WERI-Rb-1 (cell line): ENCODE measurements around the gene SWT1.

Experiments
- DNase-seq: peaks from one replicate; pipeline ENCODE4 v3.0.0-alpha.2; 2020
- H3K27ac ChIP-seq: fragments of 250-450 bp; sonication (Bioruptor Pico); 2 replicates; pipeline ENCODE4 v1.5.1; 2020; ENCODE audit warnings: mild to moderate bottlenecking, moderate library complexity
- H3K27me3 ChIP-seq: fragments of 250-450 bp; sonication (Bioruptor Pico); 2 replicates; pipeline ENCODE4 v1.5.1; 2021; ENCODE audit warnings: mild to moderate bottlenecking, low read depth, moderate library complexity; ENCODE audit not compliant: insufficient read depth, severe bottlenecking
- H3K36me3 ChIP-seq: fragments of 250-450 bp; sonication (Bioruptor Pico); 2 replicates; pipeline ENCODE4 v1.5.1; 2020; ENCODE audit warnings: mild to moderate bottlenecking, moderate library complexity
- H3K4me3 ChIP-seq: 2 replicates; pipeline ENCODE4 v1.5.1; 2011; ENCODE audit warnings: low read depth, mild to moderate bottlenecking, control low read depth, low read length
- H3K9me3 ChIP-seq: fragments of 250-450 bp; sonication (Bioruptor Pico); 2 replicates; pipeline ENCODE4 v1.5.1; 2021; ENCODE audit warnings: mild to moderate bottlenecking, moderate library complexity; ENCODE audit not compliant: severe bottlenecking
- TF ChIP-seq, protein P1 (sequence below): IDR thresholded peaks from 2 replicates; pipeline ENCODE4 v1.5.1; 2011; ENCODE audit warnings: low read depth, mild to moderate bottlenecking, control low read depth, inconsistent platforms, low read length

SWT1 gene

DNA sequence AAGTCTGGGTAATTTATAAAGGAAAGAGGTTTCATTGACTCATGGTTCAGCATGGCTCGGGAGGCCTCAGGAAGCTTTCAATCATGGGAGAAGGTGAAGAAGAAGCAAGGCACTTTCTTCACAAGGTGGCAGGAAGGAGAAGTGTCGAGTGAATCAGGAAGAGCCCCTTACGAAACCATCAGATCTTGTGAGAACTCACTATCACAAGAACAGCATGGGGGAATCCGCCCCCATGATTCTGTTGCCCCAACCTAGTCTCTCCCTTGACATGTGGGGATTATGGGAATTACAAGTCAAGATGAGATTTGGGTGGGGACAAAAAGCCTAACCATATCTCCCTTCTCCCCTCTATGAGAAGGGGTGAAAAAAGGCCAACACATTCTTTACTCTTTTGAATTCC, 171.3 kb downstream of the SWT1 start:
- Histone ChIP-seq H3K4me3 (no peak overlapping the region), H3K27me3 (no peaks in the 10 kb centered on the region), H3K9me3 (no peaks in the 10 kb centered on the region), H3K36me3 (no peaks in the 10 kb centered on the region), H3K27ac (no peak overlapping the region)
- DNase-seq: no peak
- TF ChIP-seq, protein P1, sequence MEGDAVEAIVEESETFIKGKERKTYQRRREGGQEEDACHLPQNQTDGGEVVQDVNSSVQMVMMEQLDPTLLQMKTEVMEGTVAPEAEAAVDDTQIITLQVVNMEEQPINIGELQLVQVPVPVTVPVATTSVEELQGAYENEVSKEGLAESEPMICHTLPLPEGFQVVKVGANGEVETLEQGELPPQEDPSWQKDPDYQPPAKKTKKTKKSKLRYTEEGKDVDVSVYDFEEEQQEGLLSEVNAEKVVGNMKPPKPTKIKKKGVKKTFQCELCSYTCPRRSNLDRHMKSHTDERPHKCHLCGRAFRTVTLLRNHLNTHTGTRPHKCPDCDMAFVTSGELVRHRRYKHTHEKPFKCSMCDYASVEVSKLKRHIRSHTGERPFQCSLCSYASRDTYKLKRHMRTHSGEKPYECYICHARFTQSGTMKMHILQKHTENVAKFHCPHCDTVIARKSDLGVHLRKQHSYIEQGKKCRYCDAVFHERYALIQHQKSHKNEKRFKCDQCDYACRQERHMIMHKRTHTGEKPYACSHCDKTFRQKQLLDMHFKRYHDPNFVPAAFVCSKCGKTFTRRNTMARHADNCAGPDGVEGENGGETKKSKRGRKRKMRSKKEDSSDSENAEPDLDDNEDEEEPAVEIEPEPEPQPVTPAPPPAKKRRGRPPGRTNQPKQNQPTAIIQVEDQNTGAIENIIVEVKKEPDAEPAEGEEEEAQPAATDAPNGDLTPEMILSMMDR: no peak

DNA sequence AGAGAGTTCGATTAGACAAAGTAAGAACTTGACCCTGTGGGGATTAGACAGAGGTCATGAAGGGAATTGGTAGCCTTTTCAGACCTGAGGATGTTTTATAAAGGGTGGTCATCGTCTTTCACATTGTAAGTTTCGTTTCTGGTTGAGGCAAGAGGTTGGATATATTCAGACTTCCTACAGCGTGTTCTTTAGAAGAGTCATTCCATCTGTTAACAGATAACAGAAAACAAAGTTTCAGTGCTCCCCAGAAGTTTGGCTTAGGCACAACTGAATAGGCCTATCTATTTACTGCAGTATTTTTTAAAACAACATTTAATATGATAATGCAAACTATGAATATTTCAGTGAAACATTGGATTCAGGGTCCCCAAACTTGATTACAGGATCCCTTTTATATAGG, 177.2 kb downstream of the SWT1 start:
- TF ChIP-seq, protein P1: no peak
- H3K4me3 ChIP-seq: no peak overlapping the region
- H3K27me3 ChIP-seq: no peaks in the 10 kb centered on the region
- H3K9me3 ChIP-seq: no peaks in the 10 kb centered on the region
- DNase-seq: no peak
- H3K27ac ChIP-seq: no peak overlapping the region
- no peaks in the 10 kb centered on the region for H3K36me3 ChIP-seq

DNA sequence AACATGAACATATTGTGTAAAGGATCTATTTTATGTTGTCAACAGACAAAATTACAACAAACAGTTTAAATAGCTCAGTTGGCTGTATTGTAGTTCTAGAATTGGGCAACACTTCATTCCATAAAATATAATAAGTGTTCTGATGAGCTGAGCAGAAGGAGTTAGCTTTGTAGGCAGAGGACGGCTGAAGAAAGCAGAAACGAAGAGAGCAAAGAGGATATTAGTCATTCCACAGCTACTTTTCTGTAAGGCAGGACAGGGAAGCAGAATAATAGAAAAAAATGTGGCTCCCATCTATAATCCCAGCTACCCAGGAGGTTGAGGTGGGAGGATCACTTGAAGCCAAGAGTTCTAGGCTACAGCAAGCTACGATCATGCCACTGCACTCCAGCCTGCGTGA, 180.3 kb downstream of the SWT1 start:
- Histone ChIP-seq H3K27me3 (no peaks in the 10 kb centered on the region), H3K9me3 (no peaks in the 10 kb centered on the region), H3K36me3 (no peaks in the 10 kb centered on the region), H3K4me3 (no peak overlapping the region), H3K27ac (no peak overlapping the region)
- TF ChIP-seq, protein P1: no peak
- DNase-seq: no peak

DNA sequence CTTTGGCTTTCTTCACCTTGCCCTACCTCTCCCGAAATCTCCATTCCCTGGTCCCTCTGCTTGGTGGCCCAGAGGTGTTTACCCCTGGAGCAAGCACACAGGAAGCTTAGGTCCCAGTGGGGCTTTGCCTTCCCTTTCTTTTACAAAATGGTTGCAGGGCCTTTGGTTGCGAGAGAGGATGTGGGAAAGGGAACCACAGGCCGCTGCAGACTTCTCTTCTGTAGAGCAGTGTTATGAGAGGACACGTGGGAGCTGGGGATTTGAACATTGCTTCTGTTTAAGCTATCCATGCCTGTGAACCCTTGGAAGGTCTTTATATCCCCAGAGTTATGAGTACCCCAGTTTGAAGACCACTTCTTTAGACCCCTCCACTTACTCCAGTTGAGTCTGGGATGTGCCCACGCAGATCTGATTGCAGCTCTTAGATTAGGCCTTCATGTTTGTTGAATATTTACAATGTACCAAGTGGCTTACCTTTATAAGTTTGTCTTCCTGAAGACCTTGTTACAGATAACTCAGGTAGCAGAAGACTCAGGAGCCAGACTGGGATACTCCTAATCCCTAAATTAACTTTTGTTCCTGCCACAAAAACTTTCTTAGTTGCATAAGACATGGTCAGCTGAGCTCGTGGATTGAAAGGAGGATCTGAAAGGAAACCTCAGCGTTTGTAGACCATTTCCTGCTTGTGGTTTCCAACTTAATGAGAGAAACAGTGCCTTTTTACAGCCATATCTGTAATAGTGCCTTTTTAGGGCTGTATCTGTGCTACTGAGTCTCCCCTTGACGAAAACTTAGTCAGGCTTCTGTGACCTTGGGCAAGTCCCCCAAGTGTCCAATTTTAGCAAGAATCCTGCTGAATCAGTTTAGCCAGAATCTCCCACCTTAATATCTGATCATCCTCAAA, 182.0 kb downstream of the SWT1 start:
- Histone ChIP-seq H3K9me3 (no peaks in the 10 kb centered on the region), H3K27me3 (no peaks in the 10 kb centered on the region), H3K36me3 (no peaks in the 10 kb centered on the region), H3K4me3 (no peak overlapping the region), H3K27ac (no peak overlapping the region)
- TF ChIP-seq, protein P1: no peak
- DNase-seq: no peak

DNA sequence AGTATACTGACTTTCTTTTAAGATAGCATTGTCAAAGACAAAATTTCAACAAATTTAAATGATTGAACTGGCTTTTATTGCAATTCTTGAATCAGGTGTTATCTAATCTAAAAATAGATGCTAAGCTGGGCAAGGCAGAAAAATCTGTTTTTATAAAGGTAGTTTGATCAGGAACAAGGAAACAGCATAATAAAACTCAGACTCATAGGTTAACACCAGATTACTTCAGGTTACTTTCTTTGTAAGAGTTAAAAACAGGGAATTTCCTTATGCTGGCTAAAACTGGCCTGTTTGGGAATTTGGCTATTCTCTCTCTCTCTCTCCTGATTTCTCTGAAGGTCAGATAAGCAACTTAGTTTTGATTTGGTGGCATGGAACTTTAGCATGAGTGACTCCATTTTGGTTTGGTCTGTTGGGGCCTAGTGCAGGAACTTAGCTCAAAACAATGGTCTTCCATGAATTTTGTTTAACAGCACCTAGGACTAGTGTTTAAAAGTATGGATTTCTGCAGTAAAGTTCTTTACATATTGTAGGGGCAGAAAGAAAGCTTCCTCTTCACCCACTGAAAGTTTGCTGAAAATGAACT, 184.3 kb downstream of the SWT1 start:
- TF ChIP-seq, protein P1: no peak

More for the DNA sequence above, 184.3 kb downstream of the SWT1 start:
- no peak overlapping the region for H3K4me3 ChIP-seq
- H3K27me3 ChIP-seq: no peaks in the 10 kb centered on the region
- DNase-seq: no peak
- H3K36me3 ChIP-seq: no peaks in the 10 kb centered on the region
- no peak overlapping the region for H3K27ac ChIP-seq
- no peaks in the 10 kb centered on the region for H3K9me3 ChIP-seq
